ENCODE results near the gene KCND3. TPM values are rescaled to one million over a fixed set of nuclear protein-coding genes. Genes with fewer than 3 reads are reported as not detected.

Gene KCND3
- total RNA-seq, 4 donors from 2014 or later = 1.4 to 3.5 (median 3.0) TPM

DNA sequence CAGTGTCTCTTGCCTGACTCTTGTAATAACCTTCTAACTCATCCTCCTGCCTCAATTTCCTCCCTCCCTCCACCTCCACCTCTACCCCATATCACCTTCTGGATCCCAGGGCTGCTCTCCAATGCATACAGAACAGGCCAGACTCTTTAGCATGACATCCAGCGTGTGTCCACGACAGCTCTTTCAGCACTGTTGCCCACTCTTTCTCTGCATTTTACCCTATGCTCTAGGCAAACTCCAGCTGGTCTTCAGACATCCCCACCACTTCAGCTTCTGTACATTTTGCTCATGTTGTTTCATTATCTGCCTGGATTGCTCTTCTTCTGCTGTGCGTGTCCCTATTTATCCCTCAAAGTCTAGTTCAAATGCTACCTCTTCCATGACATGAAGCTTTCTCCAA is 255.0 kb downstream of the KCND3 start:
- in situ Hi-C loops (cut with MboI; ENCODE audit: low pct_ligation_motif_present in 1 of 4, low pct_unique_long_range_greater_than_20kb in 1 of 4, low sequenced_read_pairs in 3 of 4) (loop anchor here in 1 of 4 donors (25.0 kb wide), 1 partner anchor 247 kb away; no protein-coding TSS in a partner anchor), intact Hi-C loops (cut with DNase I; ENCODE audit: low total_unique reads) (no loop called here)

DNA sequence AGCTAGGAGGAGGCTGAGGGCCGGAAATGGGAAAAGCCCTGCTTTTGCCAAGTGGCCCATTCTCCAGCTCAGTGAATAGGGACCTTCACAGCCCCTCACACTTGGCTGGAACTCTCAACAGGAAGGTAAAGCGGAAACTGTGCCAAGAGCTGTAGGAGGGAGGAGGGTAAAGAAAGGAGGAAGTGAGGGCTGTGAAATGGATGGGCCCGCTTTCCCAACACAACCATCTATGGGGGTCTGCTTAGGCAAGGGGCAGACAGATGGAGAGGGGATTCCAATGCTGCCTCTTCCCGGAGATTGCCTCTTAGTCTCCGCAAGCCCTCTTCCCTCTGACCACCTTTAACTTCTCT is 255.5 kb downstream of the KCND3 start:
- H3K36me3 ChIP-seq = no peaks in the 10 kb centered on the region
- peak overlapping the region; percentile 60 to 69 (median 66) for H3K27ac ChIP-seq
- no peak overlapping the region for H3K4me3 ChIP-seq
- TF ChIP-seq POLR2A (IDR thresholded peaks at IDR 0.05) = no peak
- TF ChIP-seq, protein P1, sequence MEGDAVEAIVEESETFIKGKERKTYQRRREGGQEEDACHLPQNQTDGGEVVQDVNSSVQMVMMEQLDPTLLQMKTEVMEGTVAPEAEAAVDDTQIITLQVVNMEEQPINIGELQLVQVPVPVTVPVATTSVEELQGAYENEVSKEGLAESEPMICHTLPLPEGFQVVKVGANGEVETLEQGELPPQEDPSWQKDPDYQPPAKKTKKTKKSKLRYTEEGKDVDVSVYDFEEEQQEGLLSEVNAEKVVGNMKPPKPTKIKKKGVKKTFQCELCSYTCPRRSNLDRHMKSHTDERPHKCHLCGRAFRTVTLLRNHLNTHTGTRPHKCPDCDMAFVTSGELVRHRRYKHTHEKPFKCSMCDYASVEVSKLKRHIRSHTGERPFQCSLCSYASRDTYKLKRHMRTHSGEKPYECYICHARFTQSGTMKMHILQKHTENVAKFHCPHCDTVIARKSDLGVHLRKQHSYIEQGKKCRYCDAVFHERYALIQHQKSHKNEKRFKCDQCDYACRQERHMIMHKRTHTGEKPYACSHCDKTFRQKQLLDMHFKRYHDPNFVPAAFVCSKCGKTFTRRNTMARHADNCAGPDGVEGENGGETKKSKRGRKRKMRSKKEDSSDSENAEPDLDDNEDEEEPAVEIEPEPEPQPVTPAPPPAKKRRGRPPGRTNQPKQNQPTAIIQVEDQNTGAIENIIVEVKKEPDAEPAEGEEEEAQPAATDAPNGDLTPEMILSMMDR (IDR thresholded peaks at IDR 0.05) = no peak
- intact Hi-C loops (cut with DNase I; ENCODE audit: low total_unique reads) = no loop called here
- in situ Hi-C loops (cut with MboI; ENCODE audit: low pct_ligation_motif_present in 1 of 4, low pct_unique_long_range_greater_than_20kb in 1 of 4, low sequenced_read_pairs in 3 of 4) = loop anchor here in 1 of 4 donors (25.0 kb wide), 1 partner anchor 247 kb away; no protein-coding TSS in a partner anchor
- no peak for DNase-seq
- H3K9me3 ChIP-seq = no peaks in the 10 kb centered on the region
- H3K27me3 ChIP-seq = peaks cover 6% of the 10 kb centered on the region
- 63 to 82% methylated on average over 2 to 5 of the region's 5 CpGs for WGBS, 2 donors (ENCODE audit: low coverage in 1 of 2)
- peaks cover 9 to 36% (median 27%) of the 10 kb centered on the region in 4 donors for H3K4me1 ChIP-seq

More for the DNA sequence above, 255.0 kb downstream of the KCND3 start:
- Histone ChIP-seq H3K27ac (peak overlapping the region; percentile 60 to 69 (median 66)), H3K4me1 (peaks cover 9 to 37% (median 27%) of the 10 kb centered on the region in 4 donors), H3K4me3 (no peak overlapping the region), H3K36me3 (no peaks in the 10 kb centered on the region), H3K27me3 (peaks cover 6% of the 10 kb centered on the region), H3K9me3 (no peaks in the 10 kb centered on the region)
- 86 to 93% methylated on average over 3 of the region's 3 CpGs for WGBS, 2 donors (ENCODE audit: low coverage in 1 of 2)
- TF ChIP-seq, protein P1 (IDR thresholded peaks at IDR 0.05) = no peak
- TF ChIP-seq POLR2AphosphoS5 (IDR thresholded peaks at IDR 0.05) (no peak), POLR2A (IDR thresholded peaks at IDR 0.05) (no peak)
- DNase-seq = no peak

DNA sequence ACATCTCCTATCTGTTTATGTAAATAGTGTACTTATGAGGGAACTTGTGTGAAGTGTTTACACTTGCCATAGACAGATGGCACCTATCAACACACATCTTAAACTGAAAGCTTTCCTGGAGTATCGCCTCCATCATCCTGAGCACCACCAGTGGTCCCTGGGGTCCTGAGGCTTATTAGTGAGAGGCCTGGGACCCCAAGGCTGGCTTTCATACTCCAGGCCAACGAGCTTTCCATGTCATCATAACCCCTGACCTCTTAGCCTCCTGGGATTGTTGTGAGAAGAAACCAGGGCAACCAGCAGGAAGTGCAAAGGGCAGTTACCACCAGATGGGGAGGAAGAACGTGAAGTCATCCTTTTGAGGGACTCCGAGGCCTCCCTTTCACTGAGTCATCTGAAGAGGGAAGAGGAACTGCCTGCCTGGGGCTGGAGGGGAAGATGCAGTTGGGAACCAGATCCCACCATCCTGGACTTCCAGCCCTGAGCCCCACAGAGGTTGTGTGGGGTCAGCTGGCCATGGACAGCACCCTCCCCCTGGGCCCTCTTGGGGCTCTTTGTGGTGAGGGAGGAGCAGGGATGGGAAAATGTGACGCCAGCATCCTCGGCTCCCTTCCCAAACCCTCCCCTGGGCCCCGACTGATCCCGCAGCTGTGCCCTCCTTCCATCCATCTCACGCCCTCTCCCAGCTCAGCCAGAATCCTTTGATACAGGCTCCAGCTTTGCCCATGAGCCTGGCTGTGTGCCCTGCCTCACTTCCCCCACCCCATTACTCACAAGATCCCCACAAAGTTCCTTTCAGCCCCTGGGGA is 256.1 kb downstream of the KCND3 start:
- Histone ChIP-seq H3K9me3 (no peaks in the 10 kb centered on the region), H3K4me3 (no peak overlapping the region), H3K27ac (peak overlapping the region; percentile 60 to 69 (median 66)), H3K27me3 (peaks cover 6% of the 10 kb centered on the region), H3K4me1 (peaks cover 9 to 30% (median 23%) of the 10 kb centered on the region in 4 donors), H3K36me3 (no peaks in the 10 kb centered on the region)
- intact Hi-C loops (cut with DNase I; ENCODE audit: low total_unique reads) (no loop called here), in situ Hi-C loops (cut with MboI; ENCODE audit: low pct_ligation_motif_present in 1 of 4, low pct_unique_long_range_greater_than_20kb in 1 of 4, low sequenced_read_pairs in 3 of 4) (loop anchor here in 1 of 4 donors (25.0 kb wide), 1 partner anchor 246 kb away; no protein-coding TSS in a partner anchor)
- WGBS, 2 donors (ENCODE audit: low coverage in 1 of 2) = 46% methylated on average over 9 of the region's 9 CpGs; no CpG with 5 or more reads in 1 of the 2 donors
- TF ChIP-seq POLR2AphosphoS5 (IDR thresholded peaks at IDR 0.05) (no peak), POLR2A (IDR thresholded peaks at IDR 0.05) (no peak), EP300 (IDR thresholded peaks at IDR 0.05; ENCODE audit: low read depth) (no peak)
- TF ChIP-seq, protein P1 (IDR thresholded peaks at IDR 0.05) = no peak
- DNase-seq = peak; percentile 36

- intact Hi-C loops (cut with DNase I; ENCODE audit: low total_unique reads) (no loop called here), in situ Hi-C loops (cut with MboI; ENCODE audit: low pct_ligation_motif_present in 1 of 4, low pct_unique_long_range_greater_than_20kb in 1 of 4, low sequenced_read_pairs in 3 of 4) (loop anchor here in 1 of 4 donors (25.0 kb wide), 1 partner anchor 245 kb away; no protein-coding TSS in a partner anchor)
- H3K27ac ChIP-seq = peak overlapping the region in 3 of 4 donors; percentile 2 to 69 (median 65)
- no peak for DNase-seq
- H3K27me3 ChIP-seq = peaks cover 3% of the 10 kb centered on the region
- no peaks in the 10 kb centered on the region for H3K36me3 ChIP-seq
- TF ChIP-seq, protein P1 (IDR thresholded peaks at IDR 0.05) = no peak
- H3K4me3 ChIP-seq = no peak overlapping the region
- H3K9me3 ChIP-seq = no peaks in the 10 kb centered on the region
- H3K4me1 ChIP-seq = peaks cover 5 to 23% (median 16%) of the 10 kb centered on the region in 4 donors
- WGBS, 2 donors (ENCODE audit: low coverage in 1 of 2) = 89% methylated on average over 7 of the region's 7 CpGs; no CpG with 5 or more reads in 1 of the 2 donors
Measured at GRCh38 chr1:111732718-111733117, 256.8 kb downstream of the KCND3 start.
